Stimulated activated CD8-positive, alpha-beta memory T cell treated with anti-CD3 and anti-CD28 coated beads, Interleukin-2, amount 100 ng/mL, for 1 hour (primary cell): ENCODE results near the gene DAPK1.

Experiments used
- DNase-seq, 2 donors: peaks; one replicate each; pipeline ENCODE4 v3.0.0-alpha.2; 2020; ENCODE audit warnings: low read depth in 2 of 2

The DAPK1 gene

GRCh38 chr9:87592554-87593358, 95.1 kb downstream of the DAPK1 start:
- DNase-seq, result no peak

- DNase-seq, result no peak
These were observed 95.8 kb downstream of the DAPK1 start for GRCh38 chr9:87593359-87593980.

GRCh38 chr9:87594194-87594593, 96.5 kb downstream of the DAPK1 start:
- DNase-seq, result no peak

- no peak for DNase-seq
These were observed 97.0 kb downstream of the DAPK1 start for GRCh38 chr9:87594662-87595061.

- DNase-seq, result no peak
These were observed 97.9 kb downstream of the DAPK1 start for GRCh38 chr9:87595610-87596009.

GRCh38 chr9:87596862-87597261, 99.2 kb downstream of the DAPK1 start:
- DNase-seq, result no peak

DNA sequence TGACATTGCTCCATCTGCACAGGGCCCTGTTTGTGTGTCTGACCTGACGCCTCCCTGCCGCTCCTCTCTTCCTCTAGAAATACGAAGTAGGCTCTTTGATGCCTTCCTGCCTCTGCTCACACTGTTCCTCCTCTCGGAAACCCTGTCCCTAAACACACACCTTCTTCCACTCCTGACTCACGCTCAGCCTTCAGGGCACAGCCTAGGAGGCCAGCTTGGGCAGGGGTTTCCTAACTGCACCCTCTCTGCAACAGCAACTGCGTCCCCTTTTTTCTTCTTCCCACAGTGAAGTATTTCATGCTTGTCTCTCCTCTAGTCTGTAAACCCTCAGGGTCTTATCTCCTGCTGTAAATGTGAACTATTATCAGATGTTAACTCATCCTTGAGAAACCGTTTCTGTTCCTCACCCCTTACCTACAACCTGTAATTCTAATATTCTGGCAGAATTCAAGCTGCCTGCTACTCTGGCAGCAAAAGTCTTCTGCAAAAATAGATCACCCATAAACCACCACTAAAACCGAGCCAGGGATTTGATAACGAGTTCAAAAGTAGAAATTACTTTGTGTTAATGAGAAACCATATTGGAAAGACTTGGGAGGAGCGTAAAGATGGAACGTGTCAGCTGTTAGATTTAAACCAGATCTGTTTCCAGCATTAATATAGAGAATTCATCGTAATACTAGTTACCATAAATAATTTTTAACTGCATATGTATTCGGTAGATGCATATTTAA, 100.2 kb downstream of the DAPK1 start:
- no peak for DNase-seq

GRCh38 chr9:87599901-87600610, 102.4 kb downstream of the DAPK1 start:
- no peak for DNase-seq

- no peak for DNase-seq
These were observed 103.5 kb downstream of the DAPK1 start for GRCh38 chr9:87601176-87601575.

DNA sequence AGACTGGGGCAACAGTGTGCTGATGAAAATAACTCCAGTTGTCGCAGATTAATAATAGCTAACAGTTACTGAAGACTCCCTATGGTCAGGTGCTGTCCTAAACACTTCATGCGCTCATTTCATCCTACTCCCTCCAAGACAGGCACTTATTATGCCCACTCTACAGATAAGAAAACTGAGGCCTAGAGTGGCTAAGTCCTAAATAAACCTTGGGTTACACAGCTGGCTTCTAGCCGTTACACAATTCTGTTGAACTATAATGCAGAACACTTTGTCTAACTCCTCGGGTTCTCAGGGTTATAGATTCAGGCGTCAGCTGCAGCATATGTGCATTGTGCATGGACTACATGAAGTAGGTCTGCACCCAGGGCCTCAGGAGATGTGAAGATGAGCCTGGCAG, 103.9 kb downstream of the DAPK1 start:
- DNase-seq, result no peak

DNA sequence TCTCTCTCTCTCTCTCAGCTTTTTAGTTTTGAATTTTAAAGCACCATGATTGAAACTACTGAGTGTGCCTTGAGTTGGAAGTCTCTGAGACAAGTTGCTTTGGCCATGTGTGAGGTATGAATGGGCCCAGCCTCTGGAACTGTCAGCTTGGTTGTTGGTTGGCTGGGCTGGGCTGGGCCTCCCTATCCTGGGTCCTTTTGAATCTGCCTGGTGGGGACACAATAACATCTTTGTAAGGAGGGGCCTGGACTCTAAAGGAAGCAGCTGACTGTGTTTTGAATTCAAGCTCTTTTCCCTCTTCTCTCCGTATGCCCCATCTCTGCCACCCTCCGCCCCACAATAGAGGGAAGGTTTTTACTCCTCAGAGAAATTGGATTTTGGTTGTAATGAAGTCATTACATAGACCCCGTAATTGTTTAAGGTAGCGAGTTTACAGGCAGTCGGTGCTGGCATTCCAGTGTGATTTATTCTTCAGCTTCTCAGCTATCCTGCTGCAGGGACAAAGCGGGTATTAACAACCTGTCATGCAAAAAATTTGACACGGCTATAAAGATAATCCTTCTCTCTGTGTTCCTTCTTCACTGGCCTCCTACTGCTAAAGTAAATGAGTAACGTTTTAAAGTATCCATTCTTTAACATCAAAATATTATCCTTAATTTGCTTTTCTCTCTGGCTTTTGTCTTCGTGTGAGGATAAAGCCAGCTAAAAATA, 105.4 kb downstream of the DAPK1 start:
- DNase-seq, result no peak

GRCh38 chr9:87603854-87604490, 106.3 kb downstream of the DAPK1 start:
- DNase-seq, result no peak

GRCh38 chr9:87604886-87605588, 107.4 kb downstream of the DAPK1 start:
- no peak for DNase-seq

DNA sequence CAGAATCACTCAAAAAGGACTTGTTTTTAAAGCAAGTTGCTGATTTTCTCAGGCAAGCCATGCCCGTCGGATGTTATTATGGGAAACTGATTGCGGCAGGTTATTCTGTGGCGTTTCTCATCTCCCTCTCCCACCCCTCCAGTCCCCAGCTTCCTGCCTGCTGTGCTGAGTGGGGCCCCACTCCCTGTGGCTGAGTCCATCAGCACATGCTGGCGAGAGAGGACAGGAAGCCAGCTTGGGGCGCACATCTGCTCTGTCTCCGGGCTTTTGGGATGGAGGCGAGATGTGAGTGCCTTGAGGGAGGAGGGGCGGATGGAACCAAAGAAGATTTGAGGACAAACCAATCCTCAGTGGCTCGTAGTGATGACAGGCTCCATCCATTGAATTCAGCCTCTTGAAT, 108.0 kb downstream of the DAPK1 start:
- no peak for DNase-seq

DNA sequence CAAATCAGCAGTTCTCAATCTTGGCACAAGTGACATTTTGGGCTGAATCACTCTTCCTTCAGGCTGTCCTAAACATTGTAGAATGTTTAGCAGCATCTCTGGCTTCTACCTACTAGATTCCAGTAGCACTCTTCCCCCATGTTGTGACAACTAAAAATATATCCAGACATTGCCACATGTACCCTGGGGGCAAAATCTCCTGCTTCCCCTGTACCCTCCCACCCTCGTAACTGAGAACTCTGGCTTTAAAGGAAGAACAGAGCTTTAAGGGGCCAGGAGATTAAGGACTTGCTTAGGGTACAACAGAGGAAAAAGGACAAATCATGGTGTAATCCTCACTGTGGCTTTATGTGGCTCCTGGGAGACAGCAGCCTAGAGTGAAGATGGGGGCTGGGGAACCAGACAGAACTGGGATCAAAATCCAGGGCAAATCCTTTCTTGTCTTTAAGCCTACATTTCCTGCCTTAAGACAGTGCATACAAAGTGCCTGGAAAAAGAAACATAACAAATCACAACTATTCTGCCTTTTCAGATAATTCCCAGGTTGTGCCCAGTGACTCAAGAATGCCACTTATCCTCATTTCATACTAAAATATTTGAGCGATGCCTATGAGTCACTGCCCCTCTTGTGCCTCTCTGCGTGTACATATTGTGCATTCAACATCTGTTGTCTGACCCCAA, 109.3 kb downstream of the DAPK1 start:
- no peak for DNase-seq

GRCh38 chr9:87607859-87608258, 110.2 kb downstream of the DAPK1 start:
- DNase-seq, result no peak

GRCh38 chr9:87609002-87609401, 111.3 kb downstream of the DAPK1 start:
- no peak for DNase-seq

DNA sequence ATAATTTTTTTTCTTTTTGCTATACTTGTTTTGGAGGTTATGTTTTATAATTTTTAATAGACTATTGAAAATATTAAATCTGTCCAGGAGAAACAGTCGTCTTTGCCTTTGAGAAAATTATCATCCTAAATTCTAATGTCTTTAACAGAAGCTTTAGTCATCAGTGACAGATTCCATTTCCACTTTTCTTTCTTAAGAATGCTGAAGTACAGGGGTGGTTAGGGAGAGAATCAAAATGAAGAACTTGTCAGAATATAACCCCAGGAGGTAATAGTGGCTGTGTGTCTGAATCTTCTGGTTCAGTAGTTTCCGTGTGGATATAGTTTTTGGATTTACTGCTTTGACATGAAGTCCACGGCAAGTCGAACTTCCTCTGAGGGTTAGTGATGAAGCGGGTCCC, 111.8 kb downstream of the DAPK1 start:
- DNase-seq, result no peak

- DNase-seq, result no peak
These were observed 112.8 kb downstream of the DAPK1 start for GRCh38 chr9:87610200-87611155.
